Measurements from ENCODE around the gene SMOC1. TPM values are rescaled to one million over a fixed set of nuclear protein-coding genes. Genes with fewer than 3 reads are reported as not detected.
A peak's percentile ranks its signal among the peaks of the same experiment; 100 is the strongest.

The SMOC1 gene
- total and polyA plus RNA-seq, 2 experiments from 2014 or later: 0.70 to 3.5 TPM

DNA sequence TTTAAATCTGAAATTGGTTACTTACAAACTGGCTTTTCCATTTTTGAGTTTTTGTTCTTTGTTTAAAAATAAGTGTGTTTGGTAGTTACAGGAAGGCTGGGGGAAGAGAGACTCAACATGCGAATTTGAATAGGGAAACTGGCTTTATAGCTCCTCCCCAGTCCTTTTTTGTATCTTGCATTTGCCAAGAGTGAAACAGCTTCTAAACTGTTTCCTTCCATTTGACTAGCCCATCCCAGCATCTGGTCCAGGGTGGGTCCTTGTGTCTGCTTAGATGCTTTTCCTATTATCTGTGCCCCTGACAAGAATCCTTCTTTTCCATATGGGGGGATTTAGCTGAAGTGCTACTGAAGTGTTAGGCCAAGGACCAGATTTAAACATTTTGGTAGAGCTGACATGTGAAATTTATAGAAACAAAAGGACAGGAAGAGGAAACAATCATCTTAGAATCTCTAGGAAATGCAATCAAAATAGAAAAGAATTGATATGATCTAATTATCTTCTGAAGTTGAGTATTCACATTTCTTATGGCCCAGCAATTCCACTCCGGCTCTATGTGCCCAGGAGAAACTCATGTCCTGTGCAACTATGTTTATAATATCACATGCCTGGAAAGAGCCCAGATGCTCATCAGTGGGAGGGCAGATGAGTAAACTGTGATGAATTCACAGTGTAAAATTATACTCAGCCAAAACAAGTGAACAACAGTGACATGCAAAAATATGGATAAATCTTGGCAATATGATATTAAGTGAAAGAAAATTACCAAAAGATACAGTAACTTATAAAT is 7.4 kb downstream of the SMOC1 start:
- Histone ChIP-seq H3K36me3 (ENCODE audit: low read depth) (no peaks in the 10 kb centered on the region), H3K4me3 (no peak overlapping the region), H3F3A (ENCODE audit: insufficient read depth) (peaks cover 20% of the 10 kb centered on the region; the same call in 1 of the 2 replicates), H3K9me3 (ENCODE audit: low read depth) (no peaks in the 10 kb centered on the region), H3K9me2 (ENCODE audit: insufficient read depth) (no peaks in the 10 kb centered on the region), H3K4me2 (ENCODE audit: unreplicated experiment) (peak overlapping the region; percentile 32), H4K20me1 (ENCODE audit: insufficient read depth) (no peaks in the 10 kb centered on the region), H3K79me2 (ENCODE audit: insufficient read depth) (no peaks in the 10 kb centered on the region), H3K27me3 (replicated peaks; ENCODE audit: insufficient read depth) (peaks cover 8% of the 10 kb centered on the region), H3K27ac (peak overlapping the region; percentile 79), H3K4me1 (ENCODE audit: insufficient read depth) (peaks cover 15% of the 10 kb centered on the region), H3K9ac (0 out of 2 replicates have a peak overlapping the region, but pooled peaks have one; percentile 26), H2AFZ (no peak overlapping the region)
- no peak for TF ChIP-seq EZH2 (IDR thresholded peaks at IDR 0.05; ENCODE audit: insufficient read depth, poor library complexity, severe bottlenecking)
- no peak for TF ChIP-seq EZH2phosphoT487 (IDR thresholded peaks at IDR 0.05; ENCODE audit: insufficient read depth, low read depth)
- WGBS, 2 experiments (ENCODE audit: low coverage in 1 of 2, low lambda C conversion rate in 2 of 2, missing lambda C conversion rate in 2 of 2): 23 to 25% methylated on average over 2 of the region's 2 CpGs
- in situ Hi-C loops (cut with MboI): no loop called here
- DNase-seq: peak; percentile 74

DNA sequence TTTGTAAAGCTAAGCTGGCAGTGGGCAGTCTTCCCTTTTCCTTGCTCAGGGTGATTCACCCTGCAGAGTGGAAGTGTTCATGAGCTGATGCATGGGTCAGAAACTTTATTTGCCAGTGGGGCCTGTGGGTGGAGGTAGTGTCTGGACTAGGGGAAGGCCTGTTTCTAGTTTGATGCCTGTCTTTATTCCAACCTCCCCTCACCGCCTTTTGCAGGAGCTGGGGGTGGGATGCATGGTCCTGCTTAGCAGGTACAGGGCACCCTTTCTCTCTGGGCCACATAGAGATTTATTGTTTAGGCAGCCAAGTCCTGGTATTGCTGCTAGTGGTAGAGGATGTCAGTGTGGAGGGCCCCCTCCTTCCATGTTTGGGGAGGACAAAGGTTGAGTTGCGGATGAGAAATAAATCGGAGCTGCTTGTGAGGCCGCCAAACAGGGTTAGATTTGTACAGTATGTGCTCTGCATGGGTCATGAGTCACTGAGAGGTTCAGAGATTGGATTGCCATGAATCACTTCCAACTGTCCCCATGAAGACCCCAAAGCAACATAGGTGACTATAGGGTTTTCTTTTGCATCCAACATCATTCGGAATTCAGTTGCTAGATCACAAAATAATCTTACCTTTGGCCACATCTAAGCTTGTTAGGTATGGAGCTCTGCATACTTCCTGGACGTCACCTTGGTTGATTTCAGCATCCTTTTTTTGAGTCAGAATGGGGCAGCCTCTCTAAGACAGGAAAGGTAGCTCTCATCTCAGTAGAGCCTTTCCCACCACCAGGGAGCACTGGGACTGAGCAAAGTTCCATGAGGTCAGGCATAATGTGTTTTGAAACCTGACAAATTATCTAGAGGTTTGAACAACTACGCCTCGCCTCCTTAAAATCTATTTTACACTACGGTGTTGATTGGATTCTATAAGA is 8.8 kb downstream of the SMOC1 start:
- Histone ChIP-seq H3K9ac (peak overlapping the region; percentile 48; the same call in 1 of the 2 replicates), H3F3A (ENCODE audit: insufficient read depth) (peaks cover 20% of the 10 kb centered on the region; the same call in 1 of the 2 replicates), H3K9me2 (ENCODE audit: insufficient read depth) (no peaks in the 10 kb centered on the region), H3K27ac (peak overlapping the region; percentile 79), H2AFZ (no peak overlapping the region), H3K4me1 (ENCODE audit: insufficient read depth) (peaks cover 15% of the 10 kb centered on the region), H3K4me3 (no peak overlapping the region), H3K9me3 (ENCODE audit: low read depth) (no peaks in the 10 kb centered on the region), H3K79me2 (ENCODE audit: insufficient read depth) (no peaks in the 10 kb centered on the region), H3K27me3 (replicated peaks; ENCODE audit: insufficient read depth) (no peaks in the 10 kb centered on the region), H4K20me1 (ENCODE audit: insufficient read depth) (no peaks in the 10 kb centered on the region), H3K4me2 (ENCODE audit: unreplicated experiment) (peak overlapping the region; percentile 32), H3K36me3 (ENCODE audit: low read depth) (no peaks in the 10 kb centered on the region)
- peak; percentile 76 for DNase-seq
- 21 to 29% methylated on average over 9 of the region's 9 CpGs for WGBS, 2 experiments (ENCODE audit: low coverage in 1 of 2, low lambda C conversion rate in 2 of 2, missing lambda C conversion rate in 2 of 2)
- in situ Hi-C loops (cut with MboI): no loop called here
- TF ChIP-seq EZH2 (IDR thresholded peaks at IDR 0.05; ENCODE audit: insufficient read depth, poor library complexity, severe bottlenecking) (no peak), EZH2phosphoT487 (IDR thresholded peaks at IDR 0.05; ENCODE audit: insufficient read depth, low read depth) (no peak)

DNA sequence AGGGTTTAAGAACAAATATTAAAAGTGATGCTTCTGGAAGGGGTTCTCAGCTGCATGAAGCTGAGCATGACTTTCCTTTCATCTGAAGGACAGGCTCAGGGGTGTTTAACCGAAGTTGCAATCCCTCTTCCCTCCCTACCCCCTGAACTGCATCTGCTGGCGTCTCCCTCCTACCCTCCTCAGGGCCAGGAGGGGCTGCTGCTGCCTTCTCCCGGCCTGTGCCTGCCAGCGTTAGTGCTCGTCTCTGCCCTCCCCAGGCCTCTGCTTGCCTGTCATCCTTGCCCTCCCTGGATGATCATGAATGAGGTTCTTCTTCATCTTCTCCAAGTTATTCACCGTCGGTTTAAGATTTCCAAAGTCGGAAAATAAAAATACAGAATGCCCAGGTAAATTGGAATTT is 12.2 kb downstream of the SMOC1 start:
- no peaks in the 10 kb centered on the region for H3K79me2 ChIP-seq (ENCODE audit: insufficient read depth)
- no peaks in the 10 kb centered on the region for H3K27me3 ChIP-seq (replicated peaks; ENCODE audit: insufficient read depth)
- H3K4me1 ChIP-seq (ENCODE audit: insufficient read depth): peaks cover 15% of the 10 kb centered on the region
- H2AFZ ChIP-seq: no peak overlapping the region
- TF ChIP-seq EZH2 (IDR thresholded peaks at IDR 0.05; ENCODE audit: insufficient read depth, poor library complexity, severe bottlenecking): no peak
- TF ChIP-seq EZH2phosphoT487 (IDR thresholded peaks at IDR 0.05; ENCODE audit: insufficient read depth, low read depth): no peak
- H3K4me3 ChIP-seq: no peak overlapping the region
- H3K4me2 ChIP-seq (ENCODE audit: unreplicated experiment): no peak overlapping the region
- H3K9ac ChIP-seq: no peak overlapping the region
- H3K9me3 ChIP-seq (ENCODE audit: low read depth): no peaks in the 10 kb centered on the region
- DNase-seq: no peak
- no peaks in the 10 kb centered on the region for H3K36me3 ChIP-seq (ENCODE audit: low read depth)
- H3K9me2 ChIP-seq (ENCODE audit: insufficient read depth): no peaks in the 10 kb centered on the region
- no peaks in the 10 kb centered on the region for H4K20me1 ChIP-seq (ENCODE audit: insufficient read depth)
- no peak overlapping the region for H3K27ac ChIP-seq
- WGBS, 2 experiments (ENCODE audit: low coverage in 1 of 2, low lambda C conversion rate in 2 of 2, missing lambda C conversion rate in 2 of 2): 17 to 22% methylated on average over 8 of the region's 8 CpGs
- peaks cover 16% of the 10 kb centered on the region; the same call in 1 of the 2 replicates for H3F3A ChIP-seq (ENCODE audit: insufficient read depth)
- in situ Hi-C loops (cut with MboI): no loop called here

DNA sequence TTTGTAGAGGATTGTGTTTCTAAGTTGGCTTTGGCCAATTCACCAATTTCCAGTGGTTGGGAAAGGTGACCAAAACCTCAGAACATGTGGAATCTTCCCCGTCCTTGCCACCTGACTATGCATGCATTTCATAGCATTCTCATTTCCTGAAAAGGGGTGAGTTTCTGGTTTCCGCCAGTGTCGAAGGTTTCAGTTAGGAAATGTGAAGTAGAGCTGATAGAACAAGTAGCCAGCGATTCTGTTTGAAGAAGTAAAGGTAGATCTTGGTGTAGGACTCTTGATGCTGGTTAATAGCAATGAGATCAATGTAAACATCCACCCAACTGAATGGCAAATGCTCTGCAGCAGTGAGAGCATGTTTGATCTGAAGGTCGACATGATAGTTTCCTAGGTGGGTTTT is 15.9 kb downstream of the SMOC1 start:
- in situ Hi-C loops (cut with MboI): no loop called here
- no peaks in the 10 kb centered on the region for H3K27me3 ChIP-seq (replicated peaks; ENCODE audit: insufficient read depth)
- DNase-seq: no peak
- no peaks in the 10 kb centered on the region for H3K79me2 ChIP-seq (ENCODE audit: insufficient read depth)
- H3K4me2 ChIP-seq (ENCODE audit: unreplicated experiment): no peak overlapping the region
- H3K27ac ChIP-seq: no peak overlapping the region
- H2AFZ ChIP-seq: no peak overlapping the region
- 17 to 18% methylated on average over 5 of the region's 5 CpGs for WGBS, 2 experiments (ENCODE audit: low coverage in 1 of 2, low lambda C conversion rate in 2 of 2, missing lambda C conversion rate in 2 of 2)
- no peaks in the 10 kb centered on the region for H3K36me3 ChIP-seq (ENCODE audit: low read depth)
- no peaks in the 10 kb centered on the region for H3K4me1 ChIP-seq (ENCODE audit: insufficient read depth)
- no peaks in the 10 kb centered on the region for H4K20me1 ChIP-seq (ENCODE audit: insufficient read depth)
- TF ChIP-seq EZH2phosphoT487 (IDR thresholded peaks at IDR 0.05; ENCODE audit: insufficient read depth, low read depth) (no peak), EZH2 (IDR thresholded peaks at IDR 0.05; ENCODE audit: insufficient read depth, poor library complexity, severe bottlenecking) (no peak)
- H3K4me3 ChIP-seq: no peak overlapping the region
- no peaks in the 10 kb centered on the region for H3F3A ChIP-seq (ENCODE audit: insufficient read depth)
- no peak overlapping the region for H3K9ac ChIP-seq
- H3K9me3 ChIP-seq (ENCODE audit: low read depth): no peaks in the 10 kb centered on the region
- H3K9me2 ChIP-seq (ENCODE audit: insufficient read depth): no peaks in the 10 kb centered on the region

Data from GM23248 (cell line).